PC-9 (cell line): ENCODE measurements around the gene MPPED2. TPM values are rescaled to one million over a fixed set of nuclear protein-coding genes. Genes with fewer than 3 reads are reported as not detected.

ENCODE experiments used
- BruUV-seq: library from RNA; stranded (reverse); fragments of 400-500 nt; replicated peaks from 2 replicates; lab custom pipeline; 2021; lab: Mats Ljungman, UMichigan
- CTCF ChIA-PET: fragments of 300-600 bp; sonication (Branson Sonifier 250); formaldehyde crosslinking; loops from one replicate; lab custom pipeline; 2022; ENCODE audit warnings: antibody characterized with exemption; lab: Charles Lee
- POLR2A ChIA-PET: fragments of 300-600 bp; sonication (Branson Sonifier 250); formaldehyde crosslinking; loops from one replicate; lab custom pipeline; 2022; ENCODE audit warnings: antibody characterized with exemption; ENCODE audit not compliant: unreplicated experiment; lab: Charles Lee
- DNase-seq, 2 experiments: peaks; one replicate each; pipeline versions ENCODE4 v3.0.0 to v3.0.0-alpha.2; 2015 to 2022; ENCODE audit warnings: mixed read lengths in 1 of 2
- H2AFZ ChIP-seq: fragments of 200-600 bp; sonication (generic); 2 replicates; pipeline ENCODE4 v1.8.1; 2017; ENCODE audit warnings: antibody characterized with exemption
- H3F3A ChIP-seq: fragments of 200-600 bp; sonication (generic); 2 replicates; pipeline ENCODE4 v1.8.1; 2017; ENCODE audit warnings: antibody characterized with exemption, mild to moderate bottlenecking, low read depth; ENCODE audit not compliant: insufficient read depth
- H3K27ac ChIP-seq: fragments of 200-600 bp; sonication (generic); 2 replicates; pipeline ENCODE4 v1.6.1; 2016; ENCODE audit warnings: mixed run types
- H3K27me3 ChIP-seq: fragments of 200-600 bp; sonication (generic); 2 replicates; pipeline ENCODE4 v1.6.1; 2016; ENCODE audit warnings: low read depth, mixed run types; ENCODE audit not compliant: insufficient read depth
- H3K36me3 ChIP-seq: fragments of 200-600 bp; sonication (generic); 2 replicates; pipeline ENCODE4 v1.6.1; 2016; ENCODE audit warnings: low read depth, mixed run types
- H3K4me1 ChIP-seq: fragments of 200-600 bp; sonication (generic); replicated peaks from 2 replicates; pipeline ENCODE4 v1.6.1; 2016; ENCODE audit warnings: mixed run types; ENCODE audit not compliant: insufficient read depth
- H3K4me2 ChIP-seq: fragments of 200-600 bp; sonication (generic); 2 replicates; pipeline ENCODE4 v1.6.1; 2017; ENCODE audit warnings: mixed run types
- H3K4me3 ChIP-seq: fragments of 200-600 bp; sonication (generic); 2 replicates; pipeline ENCODE4 v1.6.1; 2016; ENCODE audit warnings: mixed run types
- H3K79me2 ChIP-seq: fragments of 200-600 bp; sonication (generic); 2 replicates; pipeline ENCODE4 v1.6.1; 2017; ENCODE audit warnings: low read depth, mixed run types
- H3K9me2 ChIP-seq: fragments of 200-600 bp; sonication (generic); 2 replicates; pipeline ENCODE4 v1.8.1; 2017; ENCODE audit warnings: mild to moderate bottlenecking; ENCODE audit not compliant: insufficient read depth
- H3K9me3 ChIP-seq: fragments of 200-600 bp; sonication (generic); 2 replicates; pipeline ENCODE4 v1.8.1; 2016; ENCODE audit warnings: low read depth; ENCODE audit not compliant: insufficient read depth
- H4K20me1 ChIP-seq: fragments of 200-600 bp; sonication (generic); 2 replicates; pipeline ENCODE4 v1.8.1; 2017; ENCODE audit not compliant: insufficient read depth
- EZH2 ChIP-seq: fragments of 200-600 bp; sonication (generic); IDR thresholded peaks from 2 replicates; pipeline ENCODE4 v1.8.0; 2017; ENCODE audit warnings: antibody characterized with exemption, low read depth
- intact Hi-C: fragments of 100-400 bp; cut with micrococcal nuclease; formaldehyde crosslinking; loops from one replicate; pipeline ENCODE4 v1.10.0; 2022; ENCODE audit not compliant: unreplicated experiment
- total RNA-seq: library from RNA; stranded (reverse); gene quantifications from 2 replicates; pipeline ENCODE4 v1.2.3, GENCODE V29; 2021
- TF ChIP-seq, protein P1 (sequence below): fragments of 200-600 bp; sonication (generic); conservative IDR thresholded peaks from 2 replicates; pipeline ENCODE4 v1.6.1; 2017; ENCODE audit warnings: mixed run types, antibody characterized with exemption, mild to moderate bottlenecking, moderate library complexity

MPPED2 gene
- total RNA-seq, 1 experiment from 2014 or later = not detected

DNA sequence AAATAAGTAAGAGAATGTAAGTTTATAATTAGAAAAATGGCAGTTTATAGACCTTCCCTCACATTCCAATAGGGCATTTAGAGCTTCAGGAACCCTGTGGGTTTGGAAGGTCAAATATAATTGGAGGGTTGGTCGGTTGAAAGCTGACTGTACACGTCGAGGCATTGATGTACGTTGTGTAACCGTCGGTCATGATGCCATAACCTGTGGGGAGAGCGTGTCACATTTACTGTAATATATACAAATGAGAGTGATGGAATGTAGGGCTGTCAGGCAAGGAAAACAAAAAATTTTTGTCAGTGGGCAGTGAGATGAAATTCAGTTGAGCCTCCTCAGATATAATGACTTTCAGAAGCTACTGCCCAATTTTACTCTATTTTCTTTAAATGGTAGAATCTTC, 174.8 kb downstream of the MPPED2 start:
- no TSS peak for BruUV-seq
- no peaks in the 10 kb centered on the region for H3K4me1 ChIP-seq
- H3K27ac ChIP-seq = no peak overlapping the region
- peaks cover 94% of the 10 kb centered on the region for H3K27me3 ChIP-seq
- TF ChIP-seq, protein P1, sequence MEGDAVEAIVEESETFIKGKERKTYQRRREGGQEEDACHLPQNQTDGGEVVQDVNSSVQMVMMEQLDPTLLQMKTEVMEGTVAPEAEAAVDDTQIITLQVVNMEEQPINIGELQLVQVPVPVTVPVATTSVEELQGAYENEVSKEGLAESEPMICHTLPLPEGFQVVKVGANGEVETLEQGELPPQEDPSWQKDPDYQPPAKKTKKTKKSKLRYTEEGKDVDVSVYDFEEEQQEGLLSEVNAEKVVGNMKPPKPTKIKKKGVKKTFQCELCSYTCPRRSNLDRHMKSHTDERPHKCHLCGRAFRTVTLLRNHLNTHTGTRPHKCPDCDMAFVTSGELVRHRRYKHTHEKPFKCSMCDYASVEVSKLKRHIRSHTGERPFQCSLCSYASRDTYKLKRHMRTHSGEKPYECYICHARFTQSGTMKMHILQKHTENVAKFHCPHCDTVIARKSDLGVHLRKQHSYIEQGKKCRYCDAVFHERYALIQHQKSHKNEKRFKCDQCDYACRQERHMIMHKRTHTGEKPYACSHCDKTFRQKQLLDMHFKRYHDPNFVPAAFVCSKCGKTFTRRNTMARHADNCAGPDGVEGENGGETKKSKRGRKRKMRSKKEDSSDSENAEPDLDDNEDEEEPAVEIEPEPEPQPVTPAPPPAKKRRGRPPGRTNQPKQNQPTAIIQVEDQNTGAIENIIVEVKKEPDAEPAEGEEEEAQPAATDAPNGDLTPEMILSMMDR = no peak
- TF ChIP-seq EZH2 = no peak
- intact Hi-C loops = no loop called here
- no peak overlapping the region for H3K4me3 ChIP-seq
- no peaks in the 10 kb centered on the region for H3K79me2 ChIP-seq
- ChIA-PET CTCF (no interaction called here), POLR2A (no interaction called here)
- H3K9me2 ChIP-seq = no peaks in the 10 kb centered on the region
- no peaks in the 10 kb centered on the region for H3F3A ChIP-seq
- H3K4me2 ChIP-seq = no peak overlapping the region
- H3K9me3 ChIP-seq = no peaks in the 10 kb centered on the region
- H2AFZ ChIP-seq = no peak overlapping the region
- no peaks in the 10 kb centered on the region for H4K20me1 ChIP-seq
- H3K36me3 ChIP-seq = no peaks in the 10 kb centered on the region
- no peak for DNase-seq

DNA sequence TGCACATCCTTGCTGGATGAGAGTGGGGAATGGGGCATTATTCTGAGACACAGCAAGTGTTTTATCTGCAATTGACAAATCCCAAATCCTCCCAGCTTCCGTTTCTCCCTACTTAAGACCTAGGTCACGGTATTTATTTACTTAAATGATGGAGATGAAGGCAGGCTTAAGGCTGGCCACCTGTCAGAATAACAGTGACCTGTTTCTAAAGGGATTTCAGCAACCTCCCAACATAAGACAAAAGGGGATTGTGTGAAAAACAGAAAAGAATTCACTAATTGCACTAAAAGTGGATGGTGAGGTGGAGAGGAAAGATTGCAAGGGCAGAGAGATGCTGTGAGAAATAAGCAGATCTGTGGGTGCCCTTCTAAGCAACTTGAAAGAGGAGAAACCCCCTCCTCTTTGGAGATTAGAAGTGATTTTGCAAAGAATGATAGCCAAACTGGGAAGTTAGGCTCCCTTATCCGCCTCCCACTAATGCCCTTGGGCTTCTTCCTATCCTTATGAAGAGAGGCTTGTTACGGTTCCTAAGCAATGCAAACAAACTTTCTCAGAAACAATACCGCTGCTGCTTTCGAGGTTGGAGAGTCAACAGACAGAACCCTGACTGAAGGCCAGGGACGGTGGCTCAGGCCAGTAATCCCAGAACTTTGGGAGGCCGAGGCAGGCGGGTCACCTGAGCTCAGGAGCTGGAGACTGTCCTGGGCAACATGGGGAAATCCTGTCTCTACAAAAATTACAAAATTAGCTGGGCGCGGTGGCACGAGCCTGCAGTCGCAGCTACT, 179.0 kb downstream of the MPPED2 start:
- intact Hi-C loops = no loop called here
- Histone ChIP-seq H3K36me3 (no peaks in the 10 kb centered on the region), H3K27me3 (peaks cover 85% of the 10 kb centered on the region), H2AFZ (no peak overlapping the region), H3K4me3 (no peak overlapping the region), H4K20me1 (no peaks in the 10 kb centered on the region), H3K27ac (no peak overlapping the region), H3K9me2 (no peaks in the 10 kb centered on the region), H3K9me3 (no peaks in the 10 kb centered on the region), H3F3A (no peaks in the 10 kb centered on the region), H3K4me1 (no peaks in the 10 kb centered on the region), H3K4me2 (no peak overlapping the region), H3K79me2 (no peaks in the 10 kb centered on the region)
- no TSS peak for BruUV-seq
- DNase-seq = no peak
- POLR2A ChIA-PET = no interaction called here
- TF ChIP-seq, protein P1 = no peak
- TF ChIP-seq EZH2 = no peak
- CTCF ChIA-PET = no interaction called here

DNA sequence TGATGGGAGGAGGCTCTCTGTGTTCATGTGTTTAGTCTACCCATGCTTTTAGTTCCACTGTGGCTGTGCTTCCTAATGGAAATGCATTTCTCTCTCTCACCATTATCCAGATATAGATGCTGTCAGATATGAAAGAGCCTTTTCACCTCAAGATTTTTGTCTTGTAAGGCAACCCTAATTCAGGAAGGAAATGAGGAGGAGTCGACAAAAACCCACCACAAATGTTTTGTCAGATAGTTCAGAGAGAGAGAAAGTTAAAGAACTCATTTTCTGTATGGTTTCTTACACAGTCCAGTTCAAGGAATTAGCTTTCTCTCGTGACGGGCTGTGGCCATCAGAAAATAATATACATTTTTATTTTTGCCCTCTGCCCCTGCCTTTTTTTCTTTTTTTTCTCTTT, 180.8 kb downstream of the MPPED2 start:
- no peak overlapping the region for H2AFZ ChIP-seq
- H4K20me1 ChIP-seq = no peaks in the 10 kb centered on the region
- H3K36me3 ChIP-seq = no peaks in the 10 kb centered on the region
- intact Hi-C loops = no loop called here
- H3K4me3 ChIP-seq = no peak overlapping the region
- BruUV-seq = no TSS peak
- no peaks in the 10 kb centered on the region for H3K4me1 ChIP-seq
- CTCF ChIA-PET = no interaction called here
- H3K27me3 ChIP-seq = peaks cover 71% of the 10 kb centered on the region
- H3K4me2 ChIP-seq = no peak overlapping the region
- TF ChIP-seq EZH2 = no peak
- TF ChIP-seq, protein P1 = no peak
- no peak overlapping the region for H3K27ac ChIP-seq
- POLR2A ChIA-PET = no interaction called here
- no peaks in the 10 kb centered on the region for H3K9me3 ChIP-seq
- no peaks in the 10 kb centered on the region for H3K79me2 ChIP-seq
- no peaks in the 10 kb centered on the region for H3K9me2 ChIP-seq
- no peaks in the 10 kb centered on the region for H3F3A ChIP-seq
- no peak for DNase-seq
